SK-MEL-5 (cell line): Measurements from ENCODE around the gene CHRND. TPM values are rescaled to one million over a fixed set of nuclear protein-coding genes. Genes with fewer than 3 reads are reported as not detected.
"Not testable (repeated sequence)": the region's sequence is repeated elsewhere in the genome, so short reads cannot be mapped to it uniquely, and the experiment has no call there.

Source experiments
- DNase-seq: peaks from one replicate; pipeline ENCODE4 v3.0.0-alpha.2; 2016; ENCODE audit warnings: low read depth, low spot score
- in situ Hi-C: cut with HindIII; loops from 2 replicates; pipeline ENCODE4 v1.10.0; 2016; ENCODE audit warnings: low sequenced_read_pairs, high pct_unique_total_duplicates, low pct_unique_long_range_greater_than_20kb
- total RNA-seq: library from RNA; depleted of rRNA; stranded (reverse); fragments of >200 nt; shearing (Covaris generic); gene quantifications from 2 replicates; pipeline ENCODE4 v1.2.3, GENCODE V29; 2014

Gene CHRND
- total RNA-seq, 1 experiment from 2014 or later: 0.13 TPM

GRCh38 chr2:232532821-232533220 lies 6.9 kb downstream of the CHRND start:
- in situ Hi-C loops, DNase-seq: not testable (repeated sequence)

GRCh38 chr2:232533944-232534710 lies 8.2 kb downstream of the CHRND start:
- no peak for DNase-seq
- in situ Hi-C loops: no loop called here

- DNase-seq: no peak
- in situ Hi-C loops: no loop called here
These were observed 9.1 kb downstream of the CHRND start for GRCh38 chr2:232534940-232535651.

GRCh38 chr2:232535761-232536530 lies 10.0 kb downstream of the CHRND start:
- in situ Hi-C loops: no loop called here
- DNase-seq: no peak

- DNase-seq: peak; percentile 51
- in situ Hi-C loops: no loop called here
These were observed 11.1 kb downstream of the CHRND start for GRCh38 chr2:232537079-232537478.

- in situ Hi-C loops: no loop called here
- DNase-seq: no peak
These were observed 11.5 kb downstream of the CHRND start for GRCh38 chr2:232537499-232537898.

GRCh38 chr2:232538671-232539070 lies 12.7 kb downstream of the CHRND start:
- DNase-seq: no peak
- in situ Hi-C loops: no loop called here

GRCh38 chr2:232539298-232540231 lies 13.6 kb downstream of the CHRND start, which contains the start of gene CHRNG:
TSS of gene CHRNG (plus strand) at chr2:232539692. CDS start at chr2:232539748, 56 bp downstream.
- in situ Hi-C loops: no loop called here
- DNase-seq: no peak

- in situ Hi-C loops: no loop called here
- DNase-seq: no peak
These were observed 14.6 kb downstream of the CHRND start for GRCh38 chr2:232540441-232541041.

GRCh38 chr2:232541195-232541960 lies 15.4 kb downstream of the CHRND start:
- DNase-seq: no peak
- in situ Hi-C loops: no loop called here

GRCh38 chr2:232541961-232542714 lies 16.2 kb downstream of the CHRND start:
- DNase-seq: no peak
- in situ Hi-C loops: no loop called here

- DNase-seq: no peak
- in situ Hi-C loops: no loop called here
These were observed 16.9 kb downstream of the CHRND start for GRCh38 chr2:232542715-232543467.

GRCh38 chr2:232543491-232543890 lies 17.5 kb downstream of the CHRND start:
- DNase-seq: no peak
- in situ Hi-C loops: no loop called here

GRCh38 chr2:232543928-232544631 lies 18.1 kb downstream of the CHRND start:
- in situ Hi-C loops: no loop called here
- DNase-seq: no peak
